K562 (cell line): ENCODE data around the gene PROK1. TPM values are rescaled to one million over a fixed set of nuclear protein-coding genes. Genes with fewer than 3 reads are reported as not detected.

Experiments used
- CBFA2T3 ChIP-seq: fragments of 450-650 bp; IDR thresholded peaks from 2 replicates; pipeline ENCODE4 v1.6.1; 2017
- DPF2 ChIP-seq: fragments of 450-650 bp; IDR thresholded peaks from 2 replicates; pipeline ENCODE4 v1.6.1; 2016
- FIP1L1 ChIP-seq: fragments of 200-400 bp; formaldehyde crosslinking; IDR thresholded peaks from 2 replicates; pipeline ENCODE4 v1.6.1; 2018; ENCODE audit warnings: mild to moderate bottlenecking, low read depth, low read length; ENCODE audit not compliant: poor library complexity, severe bottlenecking
- HDAC8 ChIP-seq: fragments of 450-650 bp; IDR thresholded peaks from 2 replicates; pipeline ENCODE4 v1.6.1; 2016; ENCODE audit warnings: mild to moderate bottlenecking, missing genetic modification characterization, moderate library complexity, missing compliant biosample characterization
- RBM34 ChIP-seq: fragments of 200-400 bp; formaldehyde crosslinking; IDR thresholded peaks from 2 replicates; pipeline ENCODE4 v1.6.1; 2018; ENCODE audit warnings: low read length, borderline replicate concordance; ENCODE audit not compliant: insufficient read depth
- TCF7 ChIP-seq: sonication (generic); IDR thresholded peaks from 2 replicates; pipeline ENCODE4 v1.6.1; 2016; ENCODE audit warnings: antibody characterized with exemption, borderline replicate concordance
- TEAD2 ChIP-seq: fragments of 450-650 bp; IDR thresholded peaks from 2 replicates; pipeline ENCODE4 v1.6.1; 2016; ENCODE audit warnings: missing genetic modification characterization, control low read depth, missing compliant biosample characterization
- ZFX ChIP-seq: sonication (generic); formaldehyde crosslinking; IDR thresholded peaks from 2 replicates; pipeline ENCODE4 v1.8.0; 2022; ENCODE audit warnings: mild to moderate bottlenecking, missing genetic modification reagents, moderate library complexity
- ZNF239 ChIP-seq: fragments of 250-450 bp; sonication (Bioruptor Pico); IDR thresholded peaks from 2 replicates; pipeline ENCODE4 v1.4.0; 2020; ENCODE audit warnings: mild to moderate bottlenecking
- ZNF24 ChIP-seq: fragments of 450-650 bp; IDR thresholded peaks from 2 replicates; pipeline ENCODE4 v1.6.1; 2016
- ZNF347 ChIP-seq: fragments of 450-650 bp; formaldehyde crosslinking; IDR thresholded peaks from 2 replicates; pipeline ENCODE4 v1.4.0; 2020; ENCODE audit warnings: low read depth, mild to moderate bottlenecking, moderate library complexity
- ZNF583 ChIP-seq: fragments of 250-450 bp; sonication (Bioruptor Pico); IDR thresholded peaks from 2 replicates; pipeline ENCODE4 v1.4.0; 2020
- polyA plus RNA-seq, 8 experiments: library from polyadenylated mRNA; depleted of rRNA in 4 of 8; stranded (reverse) in 5 of 8; unstranded in 3 of 8; fragments of >200 nt; fragmentation: Nextera tagmentation in 2 of 8; fragmentation: Illumina TruSeq in 1 of 8; extraction: Ambion mirVana in 2 of 8; extraction: Trizol in 1 of 8; gene quantifications; 2 replicates each; pipeline versions ENCODE4 v1.2.1 to v1.2.3, GENCODE V29; 2011 to 2014; ENCODE audit warnings: inconsistent platforms in 1 of 8, missing spikeins in 1 of 8
- total RNA-seq, 7 experiments: library from RNA; depleted of rRNA in 6 of 7; stranded (reverse); fragments of >200 nt in 6 of 7; fragmentation: Illumina TruSeq in 2 of 7; extraction: Trizol in 2 of 7; gene quantifications; 2 replicates each; pipeline versions ENCODE4 v1.2.1 to v1.2.3, GENCODE V29; 2011 to 2021; ENCODE audit warnings: low replicate concordance in 1 of 7
- TF ChIP-seq, protein P1 (sequence below): fragments of 450-650 bp; IDR thresholded peaks from 2 replicates; pipeline ENCODE4 v1.6.1; 2016
- TF ChIP-seq, protein P2 (sequence below): sonication (generic); formaldehyde crosslinking; IDR thresholded peaks from 2 replicates; pipeline ENCODE4 v1.8.1; 2023; ENCODE audit warnings: mild to moderate bottlenecking, missing genetic modification reagents, moderate library complexity
- TF ChIP-seq, protein P3 (sequence below): sonication (generic); formaldehyde crosslinking; IDR thresholded peaks from 2 replicates; pipeline ENCODE4 v1.8.0; 2022; ENCODE audit warnings: missing genetic modification reagents, mild to moderate bottlenecking, borderline replicate concordance
- TF ChIP-seq, protein P4 (sequence below): fragments of 200-400 bp; formaldehyde crosslinking; IDR thresholded peaks from 2 replicates; pipeline ENCODE4 v1.6.1; 2017; ENCODE audit warnings: mild to moderate bottlenecking, low read depth, low read length, moderate library complexity
- TF ChIP-seq, protein P5 (sequence below): sonication (generic); formaldehyde crosslinking; IDR thresholded peaks from 2 replicates; pipeline ENCODE4 v1.9.0; 2022; ENCODE audit warnings: mild to moderate bottlenecking, missing genetic modification reagents
- TF ChIP-seq, protein P6 (sequence below): fragments of 250-450 bp; sonication (Bioruptor Pico); IDR thresholded peaks from 2 replicates; pipeline ENCODE4 v1.8.0; 2021; ENCODE audit warnings: borderline replicate concordance, mild to moderate bottlenecking, moderate library complexity; ENCODE audit not compliant: poor library complexity, severe bottlenecking
- TF ChIP-seq, protein P7 (sequence below), 2 experiments: fragments of 450-650 bp; conservative IDR thresholded peaks; 2 replicates each; pipeline ENCODE4 v1.6.1; 2017; ENCODE audit warnings: mild to moderate bottlenecking in 2 of 2, moderate library complexity in 2 of 2

The PROK1 gene
- total and polyA plus RNA-seq, 9 of the 15 experiments (the other 6 are each of a cell fraction or from before 2014, with no cell fraction given): 0.15 TPM; not detected in 8

DNA sequence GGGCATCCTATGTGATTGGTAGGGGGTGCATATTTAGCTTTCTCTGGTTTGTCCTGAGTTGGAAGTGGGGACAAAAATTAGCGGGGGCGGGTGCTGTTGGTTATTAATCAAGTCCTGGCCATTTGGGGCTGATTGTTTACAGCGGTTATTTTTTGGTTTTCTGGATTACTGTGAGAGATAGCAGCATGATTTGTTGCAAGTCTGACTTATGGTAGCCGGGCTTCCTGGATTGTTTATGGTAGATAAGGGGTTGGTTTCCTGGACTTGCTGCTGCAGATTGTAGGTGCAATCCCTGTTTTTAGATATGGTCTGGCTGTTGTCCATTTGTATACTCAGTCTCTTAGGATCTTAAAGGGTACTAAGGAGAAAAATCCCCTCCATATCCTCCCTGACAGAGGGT is 12.1 kb upstream of the PROK1 start (continued):
- no peak for TF ChIP-seq HDAC8 (tag)
- no peak for TF ChIP-seq TEAD2 (tag)
- no peak for TF ChIP-seq ZNF347
- TF ChIP-seq, protein P1, sequence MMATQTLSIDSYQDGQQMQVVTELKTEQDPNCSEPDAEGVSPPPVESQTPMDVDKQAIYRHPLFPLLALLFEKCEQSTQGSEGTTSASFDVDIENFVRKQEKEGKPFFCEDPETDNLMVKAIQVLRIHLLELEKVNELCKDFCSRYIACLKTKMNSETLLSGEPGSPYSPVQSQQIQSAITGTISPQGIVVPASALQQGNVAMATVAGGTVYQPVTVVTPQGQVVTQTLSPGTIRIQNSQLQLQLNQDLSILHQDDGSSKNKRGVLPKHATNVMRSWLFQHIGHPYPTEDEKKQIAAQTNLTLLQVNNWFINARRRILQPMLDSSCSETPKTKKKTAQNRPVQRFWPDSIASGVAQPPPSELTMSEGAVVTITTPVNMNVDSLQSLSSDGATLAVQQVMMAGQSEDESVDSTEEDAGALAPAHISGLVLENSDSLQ: peak; percentile 82
- no peak for TF ChIP-seq ZNF24
- TF ChIP-seq FIP1L1: no peak
- TF ChIP-seq TCF7: no peak
- no peak for TF ChIP-seq ZNF583 (CRISPR knock-in tag)
- TF ChIP-seq, protein P2, sequence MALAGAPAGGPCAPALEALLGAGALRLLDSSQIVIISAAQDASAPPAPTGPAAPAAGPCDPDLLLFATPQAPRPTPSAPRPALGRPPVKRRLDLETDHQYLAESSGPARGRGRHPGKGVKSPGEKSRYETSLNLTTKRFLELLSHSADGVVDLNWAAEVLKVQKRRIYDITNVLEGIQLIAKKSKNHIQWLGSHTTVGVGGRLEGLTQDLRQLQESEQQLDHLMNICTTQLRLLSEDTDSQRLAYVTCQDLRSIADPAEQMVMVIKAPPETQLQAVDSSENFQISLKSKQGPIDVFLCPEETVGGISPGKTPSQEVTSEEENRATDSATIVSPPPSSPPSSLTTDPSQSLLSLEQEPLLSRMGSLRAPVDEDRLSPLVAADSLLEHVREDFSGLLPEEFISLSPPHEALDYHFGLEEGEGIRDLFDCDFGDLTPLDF: no peak
- TF ChIP-seq, protein P3, sequence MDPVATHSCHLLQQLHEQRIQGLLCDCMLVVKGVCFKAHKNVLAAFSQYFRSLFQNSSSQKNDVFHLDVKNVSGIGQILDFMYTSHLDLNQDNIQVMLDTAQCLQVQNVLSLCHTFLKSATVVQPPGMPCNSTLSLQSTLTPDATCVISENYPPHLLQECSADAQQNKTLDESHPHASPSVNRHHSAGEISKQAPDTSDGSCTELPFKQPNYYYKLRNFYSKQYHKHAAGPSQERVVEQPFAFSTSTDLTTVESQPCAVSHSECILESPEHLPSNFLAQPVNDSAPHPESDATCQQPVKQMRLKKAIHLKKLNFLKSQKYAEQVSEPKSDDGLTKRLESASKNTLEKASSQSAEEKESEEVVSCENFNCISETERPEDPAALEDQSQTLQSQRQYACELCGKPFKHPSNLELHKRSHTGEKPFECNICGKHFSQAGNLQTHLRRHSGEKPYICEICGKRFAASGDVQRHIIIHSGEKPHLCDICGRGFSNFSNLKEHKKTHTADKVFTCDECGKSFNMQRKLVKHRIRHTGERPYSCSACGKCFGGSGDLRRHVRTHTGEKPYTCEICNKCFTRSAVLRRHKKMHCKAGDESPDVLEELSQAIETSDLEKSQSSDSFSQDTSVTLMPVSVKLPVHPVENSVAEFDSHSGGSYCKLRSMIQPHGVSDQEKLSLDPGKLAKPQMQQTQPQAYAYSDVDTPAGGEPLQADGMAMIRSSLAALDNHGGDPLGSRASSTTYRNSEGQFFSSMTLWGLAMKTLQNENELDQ (CRISPR knock-in tag): no peak
- TF ChIP-seq DPF2: peak; percentile 78
- TF ChIP-seq, protein P4, sequence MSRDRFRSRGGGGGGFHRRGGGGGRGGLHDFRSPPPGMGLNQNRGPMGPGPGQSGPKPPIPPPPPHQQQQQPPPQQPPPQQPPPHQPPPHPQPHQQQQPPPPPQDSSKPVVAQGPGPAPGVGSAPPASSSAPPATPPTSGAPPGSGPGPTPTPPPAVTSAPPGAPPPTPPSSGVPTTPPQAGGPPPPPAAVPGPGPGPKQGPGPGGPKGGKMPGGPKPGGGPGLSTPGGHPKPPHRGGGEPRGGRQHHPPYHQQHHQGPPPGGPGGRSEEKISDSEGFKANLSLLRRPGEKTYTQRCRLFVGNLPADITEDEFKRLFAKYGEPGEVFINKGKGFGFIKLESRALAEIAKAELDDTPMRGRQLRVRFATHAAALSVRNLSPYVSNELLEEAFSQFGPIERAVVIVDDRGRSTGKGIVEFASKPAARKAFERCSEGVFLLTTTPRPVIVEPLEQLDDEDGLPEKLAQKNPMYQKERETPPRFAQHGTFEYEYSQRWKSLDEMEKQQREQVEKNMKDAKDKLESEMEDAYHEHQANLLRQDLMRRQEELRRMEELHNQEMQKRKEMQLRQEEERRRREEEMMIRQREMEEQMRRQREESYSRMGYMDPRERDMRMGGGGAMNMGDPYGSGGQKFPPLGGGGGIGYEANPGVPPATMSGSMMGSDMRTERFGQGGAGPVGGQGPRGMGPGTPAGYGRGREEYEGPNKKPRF: no peak
- TF ChIP-seq ZNF239 (CRISPR knock-in tag): 0 out of 2 replicates have a peak, but pooled peaks have one; percentile 38
- TF ChIP-seq, protein P5, sequence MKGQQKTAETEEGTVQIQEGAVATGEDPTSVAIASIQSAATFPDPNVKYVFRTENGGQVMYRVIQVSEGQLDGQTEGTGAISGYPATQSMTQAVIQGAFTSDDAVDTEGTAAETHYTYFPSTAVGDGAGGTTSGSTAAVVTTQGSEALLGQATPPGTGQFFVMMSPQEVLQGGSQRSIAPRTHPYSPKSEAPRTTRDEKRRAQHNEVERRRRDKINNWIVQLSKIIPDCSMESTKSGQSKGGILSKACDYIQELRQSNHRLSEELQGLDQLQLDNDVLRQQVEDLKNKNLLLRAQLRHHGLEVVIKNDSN (CRISPR knock-in tag): no peak
- TF ChIP-seq, protein P6, sequence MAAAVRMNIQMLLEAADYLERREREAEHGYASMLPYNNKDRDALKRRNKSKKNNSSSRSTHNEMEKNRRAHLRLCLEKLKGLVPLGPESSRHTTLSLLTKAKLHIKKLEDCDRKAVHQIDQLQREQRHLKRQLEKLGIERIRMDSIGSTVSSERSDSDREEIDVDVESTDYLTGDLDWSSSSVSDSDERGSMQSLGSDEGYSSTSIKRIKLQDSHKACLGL (CRISPR knock-in tag): no peak
- no peak for TF ChIP-seq ZFX (CRISPR knock-in tag)
- TF ChIP-seq RBM34: no peak
- TF ChIP-seq, protein P7, sequence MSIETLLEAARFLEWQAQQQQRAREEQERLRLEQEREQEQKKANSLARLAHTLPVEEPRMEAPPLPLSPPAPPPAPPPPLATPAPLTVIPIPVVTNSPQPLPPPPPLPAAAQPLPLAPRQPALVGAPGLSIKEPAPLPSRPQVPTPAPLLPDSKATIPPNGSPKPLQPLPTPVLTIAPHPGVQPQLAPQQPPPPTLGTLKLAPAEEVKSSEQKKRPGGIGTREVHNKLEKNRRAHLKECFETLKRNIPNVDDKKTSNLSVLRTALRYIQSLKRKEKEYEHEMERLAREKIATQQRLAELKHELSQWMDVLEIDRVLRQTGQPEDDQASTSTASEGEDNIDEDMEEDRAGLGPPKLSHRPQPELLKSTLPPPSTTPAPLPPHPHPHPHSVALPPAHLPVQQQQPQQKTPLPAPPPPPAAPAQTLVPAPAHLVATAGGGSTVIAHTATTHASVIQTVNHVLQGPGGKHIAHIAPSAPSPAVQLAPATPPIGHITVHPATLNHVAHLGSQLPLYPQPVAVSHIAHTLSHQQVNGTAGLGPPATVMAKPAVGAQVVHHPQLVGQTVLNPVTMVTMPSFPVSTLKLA (conservative IDR thresholded peaks at IDR 0.05): peak in 1 of 2 experiments; percentile 47; a peak in 1 of 4 replicates
- peak; percentile 92 for TF ChIP-seq CBFA2T3
